GM12878 (cell line): ENCODE measurements around the gene RPRD1B. TPM values are rescaled to one million over a fixed set of nuclear protein-coding genes. Genes with fewer than 3 reads are reported as not detected.

ENCODE experiments used
- ATAC-seq: fragments of 200-7000 bp; cut with Tn5 transposase; 3 replicates; pipeline ENCODE4 v1.9.1; 2020; ENCODE audit warnings: mild to moderate bottlenecking, moderate library complexity
- BruUV-seq: library from RNA; stranded (reverse); fragments of 400-500 nt; replicated peaks from 2 replicates; lab custom pipeline; 2021; lab: Mats Ljungman, UMichigan
- CTCF ChIA-PET: fragments of 300-600 bp; sonication (Branson Sonifier 250); formaldehyde crosslinking; extraction: SDS; loops from one replicate; lab custom pipeline; 2021; ENCODE audit warnings: inconsistent platforms; lab: Yijun Ruan, JAX
- POLR2A ChIA-PET: fragments of 350-600 bp; formaldehyde crosslinking; extraction: SDS; loops from one replicate; lab custom pipeline; 2021; ENCODE audit warnings: inconsistent platforms; lab: Charles Lee
- RAD21 ChIA-PET: fragments of 300-600 bp; sonication (Branson Sonifier 250); formaldehyde crosslinking; loops from one replicate; lab custom pipeline; 2023; ENCODE audit warnings: antibody characterized with exemption; ENCODE audit not compliant: unreplicated experiment; lab: Charles Lee
- SMC1A ChIA-PET: fragments of 300-600 bp; sonication (Branson Sonifier 250); formaldehyde crosslinking; loops from one replicate; lab custom pipeline; 2023; ENCODE audit not compliant: unreplicated experiment, uncharacterized antibody; lab: Charles Lee
- DNase-seq: peaks from one replicate; pipeline ENCODE4 v3.0.0-alpha.2; 2011; ENCODE audit warnings: low read depth, low spot score
- FAIRE-seq: peaks from 3 replicates; lab custom pipeline; 2011; peaks lifted over from hg19 to GRCh38; lab: Jason Lieb, UNC
- H2AFZ ChIP-seq: 2 replicates; pipeline ENCODE4 v1.6.0; 2011; ENCODE audit warnings: low read depth, low read length, control low read depth; ENCODE audit not compliant: control insufficient read depth
- H3K27ac ChIP-seq: 2 replicates; pipeline ENCODE4 v1.5.1; 2011; ENCODE audit warnings: control low read depth; ENCODE audit not compliant: control insufficient read depth, insufficient read depth
- H3K27me3 ChIP-seq, 2 experiments: replicated peaks in 1 of 2; 2 replicates each; pipeline versions ENCODE4 v1.6.0 to v1.6.1; 2011; ENCODE audit warnings: low read length in 1 of 2; ENCODE audit not compliant: control insufficient read depth in 2 of 2, insufficient read depth in 2 of 2
- H3K36me3 ChIP-seq, 2 experiments: 2 replicates each; pipeline ENCODE4 v1.5.1; 2011; ENCODE audit warnings: low read length in 1 of 2; ENCODE audit not compliant: control insufficient read depth in 2 of 2, insufficient read depth in 2 of 2
- H3K4me1 ChIP-seq: 2 replicates; pipeline ENCODE4 v1.6.1; 2011; ENCODE audit warnings: mild to moderate bottlenecking, low read length, moderate library complexity, mixed read lengths; ENCODE audit not compliant: control insufficient read depth, insufficient read depth
- H3K4me2 ChIP-seq: 2 replicates; pipeline ENCODE4 v1.6.0; 2011; ENCODE audit warnings: control low read depth; ENCODE audit not compliant: control insufficient read depth, insufficient read depth
- H3K4me3 ChIP-seq: fragments of 200-600 bp; sonication (generic); 2 replicates; pipeline ENCODE4 v1.5.1; 2016
- H3K79me2 ChIP-seq: 2 replicates; pipeline ENCODE4 v1.6.0; 2011; ENCODE audit warnings: low read length; ENCODE audit not compliant: control insufficient read depth, insufficient read depth
- H3K9ac ChIP-seq: 2 replicates; pipeline ENCODE4 v1.8.0; 2011; ENCODE audit warnings: low read length, control low read depth, mixed read lengths; ENCODE audit not compliant: control insufficient read depth, insufficient read depth
- H3K9me3 ChIP-seq: replicated peaks from 3 replicates; pipeline ENCODE4 v1.5.1; 2011; ENCODE audit warnings: mild to moderate bottlenecking, low read length; ENCODE audit not compliant: control insufficient read depth, insufficient read depth
- H4K20me1 ChIP-seq: 2 replicates; pipeline ENCODE4 v1.6.0; 2011; ENCODE audit not compliant: control insufficient read depth, insufficient read depth
- ATF2 ChIP-seq: IDR thresholded peaks from 2 replicates; pipeline ENCODE4 v1.6.1; 2012; ENCODE audit warnings: low read length, inconsistent platforms
- ATF7 ChIP-seq: fragments of 450-650 bp; IDR thresholded peaks from 2 replicates; pipeline ENCODE4 v1.6.1; 2016; ENCODE audit warnings: low read depth, mild to moderate bottlenecking
- EED ChIP-seq: sonication (generic); IDR thresholded peaks from 2 replicates; pipeline ENCODE4 v1.6.1; 2016; ENCODE audit warnings: antibody characterized with exemption, low read depth
- EP300 ChIP-seq, 2 experiments: fragments of 150-350 bp in 1 of 2; IDR thresholded peaks; 2 replicates each; pipeline ENCODE4 v1.6.1; 2011 to 2012; ENCODE audit warnings: low read depth in 2 of 2, low read length in 2 of 2, borderline replicate concordance in 1 of 2, improper control_type of control experiment in 1 of 2, inconsistent platforms in 1 of 2; ENCODE audit not compliant: control insufficient read depth in 1 of 2
- FOXM1 ChIP-seq: IDR thresholded peaks from 2 replicates; pipeline ENCODE4 v1.6.1; 2012; ENCODE audit warnings: low read depth, mild to moderate bottlenecking, inconsistent platforms, low read length, moderate library complexity
- IKZF1 ChIP-seq: fragments of 450-650 bp; conservative IDR thresholded peaks from 2 replicates; pipeline ENCODE4 v1.6.1; 2017; ENCODE audit warnings: antibody characterized with exemption, mild to moderate bottlenecking
- MTA2 ChIP-seq: fragments of 450-650 bp; IDR thresholded peaks from 2 replicates; pipeline ENCODE4 v1.6.1; 2016; ENCODE audit warnings: low read depth, mild to moderate bottlenecking, moderate library complexity
- NFIC ChIP-seq: IDR thresholded peaks from 2 replicates; pipeline ENCODE4 v1.6.1; 2012; ENCODE audit warnings: low read depth, mild to moderate bottlenecking, inconsistent platforms, low read length, moderate library complexity
- RELB ChIP-seq: fragments of 450-650 bp; IDR thresholded peaks from 2 replicates; pipeline ENCODE4 v1.6.1; 2017; ENCODE audit warnings: low read depth, mild to moderate bottlenecking, moderate library complexity
- RUNX3 ChIP-seq: IDR thresholded peaks from 2 replicates; pipeline ENCODE4 v1.6.1; 2012; ENCODE audit warnings: low read length, inconsistent platforms
- SKIL ChIP-seq: fragments of 450-650 bp; IDR thresholded peaks from 2 replicates; pipeline ENCODE4 v1.6.1; 2017; ENCODE audit warnings: mild to moderate bottlenecking, low read depth, inconsistent platforms; ENCODE audit not compliant: poor library complexity, severe bottlenecking
- SP1 ChIP-seq: IDR thresholded peaks from one replicate; pipeline ENCODE4 v1.6.1; 2011; ENCODE audit warnings: low read depth, low read length
- SPI1 ChIP-seq: IDR thresholded peaks from 2 replicates; pipeline ENCODE4 v1.6.1; 2011; ENCODE audit warnings: low read depth, mild to moderate bottlenecking, low read length, moderate library complexity, borderline replicate concordance; ENCODE audit not compliant: insufficient read depth
- WGBS: methylation state at CpG from one replicate; pipeline ENCODE4 v1.1.6; 2016; ENCODE audit warnings: low lambda C conversion rate; ENCODE audit not compliant: insufficient replicate concordance, insufficient coverage; ENCODE audit errors: missing lambda C conversion rate; 5-methylcytosine and 5-hydroxymethylcytosine counted together
- in situ Hi-C: fragments of 300-500 bp; cut with MboI; formaldehyde crosslinking; loops from 9 replicates; pipeline ENCODE4 v1.14.3; 2018; ENCODE audit warnings: mixed read lengths
- intact Hi-C: fragments of 100-400 bp; cut with micrococcal nuclease; formaldehyde crosslinking; loops from one replicate; pipeline ENCODE4 v1.14.2; 2022; ENCODE audit not compliant: unreplicated experiment
- polyA plus RNA-seq, 11 experiments: library from polyadenylated mRNA; depleted of rRNA in 4 of 11; unstranded in 6 of 11; stranded (reverse) in 5 of 11; fragments of >200 nt; fragmentation: Nextera tagmentation in 4 of 11; fragmentation: Illumina TruSeq in 1 of 11; extraction: Ambion mirVana in 4 of 11; extraction: Trizol in 1 of 11; gene quantifications; 1 replicate in 1 of 11; 2 replicates in 10 of 11; pipeline versions ENCODE4 v1.2.1 to v1.2.3, GENCODE V29; 2011 to 2016; ENCODE audit warnings: inconsistent platforms in 2 of 11, missing spikeins in 2 of 11, low read depth in 1 of 11
- total RNA-seq, 4 experiments: library from RNA; depleted of rRNA in 3 of 4; stranded (reverse); fragments of >200 nt in 3 of 4; fragmentation: Illumina TruSeq in 1 of 4; extraction: Trizol in 1 of 4; gene quantifications; 2 replicates each; pipeline versions ENCODE4 v1.2.1 to v1.2.3, GENCODE V29; 2013 to 2021

RPRD1B gene
- total and polyA plus RNA-seq, 10 of the 15 experiments (the other 5 are each of a cell fraction or from before 2014, with no cell fraction given): 5.2 to 40.2 (median 30.0) TPM

DNA sequence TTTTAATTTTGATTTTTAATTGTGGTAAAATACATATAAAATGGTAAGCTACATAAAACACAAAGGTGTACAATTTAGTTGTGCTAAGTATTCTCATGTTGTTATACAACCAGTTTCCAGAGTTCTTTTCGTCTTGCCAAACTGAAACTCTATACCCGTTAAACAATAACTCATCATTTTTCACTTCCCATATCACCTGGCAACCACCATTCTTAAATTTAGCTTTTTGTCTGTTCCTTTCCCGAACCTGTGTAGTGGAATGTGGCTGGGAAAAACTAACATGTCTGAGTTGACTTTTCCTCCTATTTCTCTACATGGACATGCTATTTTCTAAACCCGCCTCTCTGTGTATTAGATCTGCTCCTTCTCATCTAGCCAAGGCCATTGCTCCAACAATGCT lies 27.6 kb downstream of the RPRD1B start:
- intact Hi-C loops: no loop called here
- H3K9me3 ChIP-seq: peaks cover 2% of the 10 kb centered on the region; the same call in 1 of the 3 replicates
- TF ChIP-seq SPI1: peak; percentile 58; the same call in 1 of the 2 replicates
- TF ChIP-seq SP1: no peak
- TF ChIP-seq RELB: peak; percentile 82
- TF ChIP-seq ATF7: peak; percentile 39; the same call in 1 of the 2 replicates
- TF ChIP-seq SKIL: peak; percentile 31
- TF ChIP-seq IKZF1: peak; percentile 85
- TF ChIP-seq EED: 0 out of 2 replicates have a peak, but pooled peaks have one; percentile 44
- TF ChIP-seq EP300 (IDR thresholded peaks at IDR 0.05; ENCODE audit: borderline replicate concordance in 1 of 2, control insufficient read depth in 1 of 2, low read depth in 2 of 2, low read length in 2 of 2): peak in 1 of 2 experiments; percentile 17; a peak in 1 of 4 replicates
- TF ChIP-seq FOXM1: 0 out of 2 replicates have a peak, but pooled peaks have one; percentile 19
- peak; percentile 64 for TF ChIP-seq RUNX3
- peak; percentile 26; the same call in 1 of the 2 replicates for TF ChIP-seq NFIC
- peak; percentile 55; the same call in 1 of the 2 replicates for TF ChIP-seq MTA2
- 0 out of 2 replicates have a peak, but pooled peaks have one; percentile 41 for TF ChIP-seq ATF2

More for the DNA sequence above, 27.6 kb downstream of the RPRD1B start:
- no peak for DNase-seq
- CTCF ChIA-PET: interaction anchor here (0.5 to 19.0 kb wide), 15 partner anchors 9 to 796 kb away, joined by 3 to 404 read pairs (median 7); partner anchors contain the start of gene TGM2
- Histone ChIP-seq H3K4me2 (peak overlapping the region; percentile 65), H3K4me1 (peaks cover 24% of the 10 kb centered on the region), H4K20me1 (no peaks in the 10 kb centered on the region), H2AFZ (no peak overlapping the region), H3K4me3 (no peak overlapping the region), H3K79me2 (no peaks in the 10 kb centered on the region; the same call in 1 of the 2 replicates), H3K27me3 (no peaks in the 10 kb centered on the region), H3K9ac (no peak overlapping the region), H3K36me3 (peaks cover 21 to 29% of the 10 kb centered on the region in 2 experiments), H3K27ac (peak overlapping the region; percentile 46)
- peak; percentile 44 for FAIRE-seq
- SMC1A ChIA-PET: interaction anchor here (0.6 to 6.1 kb wide), 24 partner anchors 9 to 159 kb away, joined by 3 to 128 read pairs (median 5); partner anchors contain the start of genes RPRD1B, TTI1 and VSTM2L
- in situ Hi-C loops: loop anchor here (25.0 kb wide), 1 partner anchor 101 kb away; the partner anchor contains the start of gene TGM2
- RAD21 ChIA-PET: interaction anchor here (0.6 to 2.5 kb wide), 19 partner anchors 8 to 160 kb away, joined by 3 to 21 read pairs (median 4); no protein-coding TSS in a partner anchor
- peak; percentile 76 for ATAC-seq
- 11% methylated on average over 4 of the region's 4 CpGs for WGBS
- POLR2A ChIA-PET: interaction anchor here (0.6 to 1.7 kb wide), 3 partner anchors 17 to 499 kb away, joined by 3 to 6 read pairs (median 3); no protein-coding TSS in a partner anchor
- no TSS peak for BruUV-seq
